GM18507 (cell line): ENCODE measurements around the gene FKRP.
A peak's percentile ranks its signal among the peaks of the same experiment; 100 is the strongest.
"Not testable (repeated sequence)": the region's sequence is repeated elsewhere in the genome, so short reads cannot be mapped to it uniquely, and the experiment has no call there.

Experiments used
- DNase-seq: peaks from one replicate; pipeline ENCODE4 v3.0.0; 2011; ENCODE audit warnings: low read depth; ENCODE audit not compliant: insufficient read length; ENCODE audit errors: extremely low spot score
- FAIRE-seq: peaks from 2 replicates; lab custom pipeline; 2011; peaks lifted over from hg19 to GRCh38; lab: Jason Lieb, UNC

The FKRP gene, protein sequence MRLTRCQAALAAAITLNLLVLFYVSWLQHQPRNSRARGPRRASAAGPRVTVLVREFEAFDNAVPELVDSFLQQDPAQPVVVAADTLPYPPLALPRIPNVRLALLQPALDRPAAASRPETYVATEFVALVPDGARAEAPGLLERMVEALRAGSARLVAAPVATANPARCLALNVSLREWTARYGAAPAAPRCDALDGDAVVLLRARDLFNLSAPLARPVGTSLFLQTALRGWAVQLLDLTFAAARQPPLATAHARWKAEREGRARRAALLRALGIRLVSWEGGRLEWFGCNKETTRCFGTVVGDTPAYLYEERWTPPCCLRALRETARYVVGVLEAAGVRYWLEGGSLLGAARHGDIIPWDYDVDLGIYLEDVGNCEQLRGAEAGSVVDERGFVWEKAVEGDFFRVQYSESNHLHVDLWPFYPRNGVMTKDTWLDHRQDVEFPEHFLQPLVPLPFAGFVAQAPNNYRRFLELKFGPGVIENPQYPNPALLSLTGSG

DNA sequence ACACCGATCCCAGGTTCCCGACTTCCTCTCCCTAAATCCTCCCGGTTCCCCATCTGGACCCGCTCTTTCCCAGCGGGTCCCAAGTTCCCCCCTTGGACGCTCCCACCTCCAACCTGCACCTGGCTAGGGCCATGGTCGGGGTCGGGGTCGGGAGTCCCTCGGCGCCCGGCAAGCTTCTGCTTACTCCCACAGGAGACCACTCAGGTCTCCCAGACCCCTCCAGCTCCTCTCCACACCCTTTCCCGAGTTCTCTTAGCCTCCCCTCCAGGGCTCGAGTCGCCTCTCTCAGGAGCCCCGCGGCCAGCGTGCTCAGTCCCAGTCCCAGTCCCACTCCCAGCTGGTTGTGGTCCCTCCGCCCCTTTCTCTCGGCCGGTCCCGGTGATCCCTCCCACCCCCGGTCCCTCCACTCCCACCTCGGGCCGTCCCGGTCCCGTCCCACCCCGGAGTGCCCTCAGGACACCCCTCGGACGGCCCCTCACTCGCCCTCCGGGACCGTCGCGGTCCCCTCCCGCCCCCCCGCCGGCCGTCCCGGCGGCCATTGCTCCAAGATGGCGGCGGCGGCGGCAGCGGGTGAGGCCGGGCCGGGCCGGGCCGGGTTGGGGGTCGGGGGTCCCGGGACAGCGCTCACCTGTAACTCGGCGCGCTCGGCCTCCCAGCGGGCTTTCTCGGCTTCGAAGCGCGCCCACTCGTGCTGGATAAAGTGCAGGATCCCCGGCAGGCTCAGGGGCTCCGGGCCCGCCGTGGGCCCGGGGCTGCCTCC, at the start of gene FKRP:
Gene FKRP, plus strand, starts transcription at position 537 of the 760 bp plus-strand sequence. CDS start 9,394 bp downstream, outside the sequence.
- no peak for FAIRE-seq
- DNase-seq: no peak

DNA sequence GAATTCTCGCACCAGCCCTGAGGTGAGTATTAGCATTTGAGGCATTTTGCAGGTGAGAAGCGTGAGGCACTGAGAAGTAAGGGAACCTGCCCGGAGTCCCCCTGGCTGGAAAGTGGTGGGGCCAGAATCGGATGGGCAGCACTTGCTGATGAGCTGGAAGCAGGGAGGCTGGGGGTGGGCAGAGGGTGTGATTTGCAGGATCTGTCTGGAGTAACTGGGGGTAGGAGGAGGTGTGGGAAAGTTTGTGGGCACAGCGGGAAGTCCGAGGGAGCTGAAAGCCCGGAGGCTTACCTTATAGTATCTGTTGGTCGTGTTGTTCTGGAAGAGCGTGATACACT, 49.0 kb upstream of the FKRP start:
- FAIRE-seq (no peak), DNase-seq (no peak)

DNA sequence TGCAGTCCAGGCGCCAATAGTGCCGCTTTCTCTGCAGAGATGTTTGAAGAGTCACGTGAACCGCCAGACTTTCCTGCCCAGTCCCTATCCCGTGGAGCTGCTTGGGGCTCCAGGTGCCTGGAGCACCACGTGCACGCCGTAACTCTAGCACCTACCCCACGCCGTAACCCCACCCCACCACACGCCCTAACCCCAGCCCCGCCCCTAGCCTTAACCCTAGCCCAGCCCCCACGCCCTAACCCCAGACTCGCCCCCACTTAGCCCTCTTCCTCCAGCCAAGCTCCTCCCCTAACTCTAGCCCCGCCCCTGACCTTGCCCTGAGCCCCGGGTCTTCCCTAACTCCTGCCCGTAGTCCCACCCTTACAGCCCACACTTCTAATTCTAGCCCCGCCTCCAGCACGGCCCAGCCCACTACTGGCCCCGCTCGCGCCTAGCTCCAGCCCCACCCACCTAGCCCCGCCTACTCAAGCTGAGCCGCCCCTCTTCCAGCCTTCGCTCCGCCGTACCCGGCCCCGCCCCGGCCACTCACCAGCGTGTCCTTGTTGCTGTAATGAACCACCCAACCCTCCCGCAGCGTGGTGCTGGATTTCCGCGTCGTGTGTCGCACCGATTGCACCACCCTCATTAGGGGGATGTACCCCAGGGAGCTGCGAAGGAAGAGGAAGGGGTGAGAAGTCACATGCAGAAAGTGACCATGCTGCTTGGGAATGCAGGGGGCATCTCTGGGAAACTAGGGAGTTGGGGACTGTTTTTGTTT, 48.5 kb upstream of the FKRP start:
- DNase-seq (no peak), FAIRE-seq (no peak)

DNA sequence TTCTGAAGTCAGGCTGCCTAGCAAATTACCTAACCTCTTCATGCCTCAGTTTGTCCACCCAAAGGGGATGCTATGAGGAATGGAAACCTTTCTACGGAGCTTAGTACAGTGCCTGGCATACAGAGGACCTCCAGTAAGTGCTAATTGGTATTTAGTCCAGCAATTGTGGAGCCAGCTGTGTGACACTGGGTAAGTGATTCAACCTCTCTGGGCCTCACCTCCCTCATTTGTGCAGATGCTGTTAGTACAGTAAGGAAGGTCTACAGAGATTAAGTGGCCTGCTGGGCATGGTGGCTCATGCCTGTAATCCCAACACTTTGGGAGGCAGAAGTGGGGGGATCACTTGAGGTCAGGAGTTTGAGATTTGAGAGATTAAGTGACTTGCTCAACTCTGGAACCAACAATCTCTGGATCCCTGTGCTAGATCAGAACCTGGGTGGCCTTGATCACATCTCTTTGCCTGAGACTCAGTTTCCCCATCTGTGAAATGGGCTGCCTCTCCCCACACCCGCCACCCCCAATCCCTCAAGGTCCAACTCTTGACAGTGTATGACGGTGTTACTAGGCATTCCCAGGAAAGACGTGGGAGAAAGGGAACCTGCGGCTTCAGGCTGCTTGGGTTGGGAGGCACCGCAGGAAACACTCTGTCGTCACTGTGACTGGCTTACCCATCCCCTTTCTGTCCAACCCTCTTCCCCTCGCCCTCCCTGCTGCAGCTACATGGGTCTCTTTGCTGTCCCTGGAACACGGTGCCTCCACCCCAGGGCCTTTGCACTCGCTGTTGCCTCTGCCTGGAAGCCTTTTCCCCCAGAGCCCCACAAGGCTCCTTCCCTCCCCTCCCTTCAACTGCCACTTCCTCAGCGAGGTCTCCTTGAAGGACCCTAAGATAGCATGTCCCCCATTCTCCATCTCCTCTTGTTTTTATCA, 47.2 kb upstream of the FKRP start:
- FAIRE-seq (no peak), DNase-seq (no peak)

DNA sequence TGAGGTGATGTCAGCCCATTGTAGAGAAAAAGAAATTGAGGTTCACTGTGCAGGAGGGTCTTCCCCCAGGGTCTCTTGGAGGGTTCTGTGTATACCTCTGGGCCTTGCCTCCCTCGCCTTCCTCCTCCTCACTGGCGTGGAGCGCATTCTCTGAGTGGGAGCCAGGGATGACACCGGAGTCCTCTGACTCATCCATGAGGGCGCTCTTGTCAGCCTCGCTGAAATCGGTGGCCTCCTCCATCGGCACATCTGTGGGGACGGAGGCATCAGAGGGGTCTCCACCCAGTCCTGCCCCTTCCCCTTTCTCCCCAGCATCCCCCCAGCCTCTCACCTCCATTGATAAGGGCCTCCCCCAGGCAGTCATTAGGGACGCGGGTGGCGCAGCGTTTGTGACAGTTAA, 45.2 kb upstream of the FKRP start:
- no peak for FAIRE-seq
- DNase-seq: no peak

DNA sequence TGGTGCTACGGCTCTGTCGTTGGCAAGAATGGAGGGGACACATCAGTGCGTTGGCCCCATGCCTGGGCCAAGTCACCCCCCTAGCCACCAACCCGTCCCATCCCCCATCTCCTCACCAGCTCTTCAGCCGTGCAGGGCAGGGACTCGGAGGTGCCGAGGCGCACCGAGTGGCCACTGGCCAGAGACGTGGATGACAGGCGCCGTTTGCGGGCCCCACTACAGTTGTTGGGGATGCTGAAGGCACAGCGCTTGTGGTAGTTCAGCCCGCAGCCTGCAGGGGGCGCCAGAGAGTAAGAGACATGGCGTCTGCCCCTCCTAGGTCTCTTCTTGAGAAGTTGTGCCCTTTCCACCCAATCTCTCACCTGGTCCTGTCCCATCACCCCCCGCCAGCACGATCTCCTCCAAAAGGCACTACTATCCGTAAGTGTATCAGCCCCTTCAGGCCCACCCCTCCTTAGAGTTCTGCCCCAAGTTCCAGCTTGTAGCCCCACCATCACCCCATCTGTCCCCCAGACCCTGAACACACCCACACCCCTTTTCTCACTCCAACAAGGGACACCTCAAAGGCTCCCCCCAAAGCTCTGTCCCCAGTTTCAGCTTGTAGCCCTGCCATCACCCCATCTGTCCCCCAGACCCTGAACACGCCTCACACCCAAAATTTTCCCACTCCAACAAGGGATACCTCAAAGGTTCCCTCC, 41.3 kb upstream of the FKRP start:
- DNase-seq (peak; percentile 77), FAIRE-seq (peak; percentile 75)

DNA sequence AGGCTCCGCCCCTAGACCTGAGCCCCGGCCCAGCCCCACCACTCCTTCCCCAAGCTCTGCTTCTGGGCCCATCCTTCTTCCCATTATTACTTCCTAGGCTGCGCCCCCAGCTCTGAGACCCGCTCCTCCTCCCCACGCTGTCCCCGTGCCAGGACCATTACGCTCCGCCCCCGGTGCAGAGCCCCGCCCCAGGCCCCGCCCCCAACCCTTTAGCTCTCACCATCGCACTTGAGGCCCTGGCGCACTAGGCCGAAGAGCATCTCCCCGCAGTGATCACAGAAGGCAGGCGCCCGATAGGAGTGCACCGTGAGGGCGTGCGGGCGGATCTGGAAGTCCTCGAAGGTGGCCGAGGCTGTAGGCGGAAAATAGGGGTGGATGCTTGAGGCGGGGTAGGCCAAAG, 35.2 kb upstream of the FKRP start:
- DNase-seq (no peak), FAIRE-seq (no peak)

DNA sequence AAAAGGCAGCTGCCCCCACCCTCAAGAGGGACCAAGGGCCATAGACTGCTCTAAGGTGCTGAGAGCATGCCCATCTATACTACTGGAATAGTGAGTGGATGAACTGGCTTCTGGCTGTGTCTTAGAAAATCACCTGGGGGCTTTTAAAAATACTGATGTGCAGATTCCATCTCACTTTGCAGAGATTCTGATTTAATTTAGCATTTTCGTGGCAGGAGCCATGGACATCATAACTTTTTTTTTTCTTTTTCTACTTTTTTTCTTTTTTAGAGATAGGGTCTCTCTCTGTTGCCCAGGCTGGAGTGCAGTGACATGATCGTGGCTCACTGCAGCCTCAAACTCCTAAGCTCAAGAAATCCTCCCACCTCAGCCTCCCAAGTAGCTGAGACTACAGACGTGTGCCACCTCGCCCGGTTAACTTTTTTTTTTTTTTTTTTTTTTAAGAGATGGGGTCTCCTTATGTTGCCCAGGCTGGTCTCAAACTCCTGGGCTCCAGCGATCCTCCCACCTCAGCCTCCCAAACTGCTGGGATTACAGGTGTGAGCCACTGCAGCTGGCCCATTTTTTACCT, 33.0 kb upstream of the FKRP start:
- not testable (repeated sequence) for FAIRE-seq, DNase-seq

DNA sequence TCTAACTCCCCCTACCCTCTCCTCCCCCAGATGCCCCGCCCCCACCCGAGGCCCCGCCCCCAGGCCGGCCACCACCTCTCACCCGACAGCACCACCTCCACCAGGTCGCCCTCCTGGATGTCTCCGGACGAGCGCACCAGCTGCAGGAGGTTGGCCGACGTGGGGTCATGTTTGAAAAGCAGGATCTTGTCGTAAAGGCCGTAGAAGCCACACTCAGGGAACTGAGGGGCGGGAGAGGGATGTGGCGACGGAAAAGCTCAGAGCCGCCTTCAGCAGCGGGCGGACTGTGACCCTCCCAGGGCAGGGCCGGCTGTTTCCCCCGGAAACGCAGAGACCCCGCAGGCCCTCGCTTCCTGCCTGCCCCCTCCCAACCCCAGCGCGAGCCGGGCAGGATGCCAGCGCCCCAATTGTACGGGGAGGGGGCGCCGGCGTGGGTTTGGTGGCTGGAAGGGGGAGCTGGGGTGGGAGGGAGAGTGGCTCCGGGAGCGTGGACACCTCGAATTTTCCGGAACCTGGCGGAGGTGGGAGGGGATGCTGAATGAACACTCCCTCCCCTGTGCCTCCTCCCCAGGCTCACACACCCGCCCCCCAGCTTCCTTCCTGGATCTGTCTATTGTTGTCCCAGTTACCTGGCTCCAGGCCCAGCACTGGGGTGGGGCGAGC, 31.9 kb upstream of the FKRP start:
- FAIRE-seq (peak; percentile 63), DNase-seq (peak; percentile 63)

DNA sequence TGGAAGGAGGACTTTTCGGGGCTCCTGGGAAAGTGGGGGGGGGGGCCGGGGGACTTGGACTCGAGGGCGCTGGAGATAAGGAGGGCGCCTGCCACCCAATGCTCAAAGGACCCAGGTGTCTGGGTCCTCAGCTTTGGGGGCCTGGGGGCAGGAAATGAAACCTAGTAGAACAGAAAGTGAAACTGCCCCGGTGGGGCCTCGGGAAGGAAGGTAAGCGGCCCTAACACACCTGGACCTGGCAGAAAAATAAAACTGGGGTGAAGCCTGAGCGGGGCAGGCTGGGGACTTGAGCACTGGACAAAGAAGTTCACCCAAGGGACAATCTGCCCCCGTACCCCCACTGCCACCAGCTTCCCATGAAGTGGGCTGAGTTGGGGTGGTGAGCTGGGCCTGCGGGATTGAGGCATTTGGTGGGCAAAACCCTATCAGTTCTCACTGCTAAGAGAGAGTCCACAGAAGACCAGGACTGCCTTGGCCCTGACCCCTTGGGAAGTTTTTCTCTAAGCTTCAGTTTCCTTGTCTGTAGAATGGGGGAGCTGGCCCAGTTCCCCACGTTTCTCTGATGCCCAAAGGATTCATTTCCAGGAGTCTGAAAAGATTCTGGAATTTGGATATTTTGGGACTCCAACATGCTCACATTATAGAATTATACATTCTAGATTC, 31.3 kb upstream of the FKRP start:
- DNase-seq (peak; percentile 54), FAIRE-seq (peak; percentile 84)

DNA sequence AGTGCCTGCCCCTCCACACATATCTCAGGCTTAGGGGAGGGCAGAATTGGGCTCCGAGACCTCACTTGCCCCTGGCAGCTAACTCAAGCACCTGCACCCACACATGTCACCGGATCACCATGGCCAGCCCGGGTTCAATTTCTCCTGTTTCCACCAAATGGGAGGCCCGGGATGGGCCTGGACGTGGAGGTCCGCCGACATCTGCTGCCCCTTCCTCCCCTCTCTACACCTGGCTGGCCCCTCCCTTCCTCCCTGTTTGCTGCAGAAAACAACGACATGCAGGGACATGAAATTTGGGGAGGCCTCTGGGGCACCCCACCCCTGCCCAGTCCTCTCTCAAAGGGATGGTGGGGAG, 30.3 kb upstream of the FKRP start:
- FAIRE-seq (no peak), DNase-seq (no peak)

DNA sequence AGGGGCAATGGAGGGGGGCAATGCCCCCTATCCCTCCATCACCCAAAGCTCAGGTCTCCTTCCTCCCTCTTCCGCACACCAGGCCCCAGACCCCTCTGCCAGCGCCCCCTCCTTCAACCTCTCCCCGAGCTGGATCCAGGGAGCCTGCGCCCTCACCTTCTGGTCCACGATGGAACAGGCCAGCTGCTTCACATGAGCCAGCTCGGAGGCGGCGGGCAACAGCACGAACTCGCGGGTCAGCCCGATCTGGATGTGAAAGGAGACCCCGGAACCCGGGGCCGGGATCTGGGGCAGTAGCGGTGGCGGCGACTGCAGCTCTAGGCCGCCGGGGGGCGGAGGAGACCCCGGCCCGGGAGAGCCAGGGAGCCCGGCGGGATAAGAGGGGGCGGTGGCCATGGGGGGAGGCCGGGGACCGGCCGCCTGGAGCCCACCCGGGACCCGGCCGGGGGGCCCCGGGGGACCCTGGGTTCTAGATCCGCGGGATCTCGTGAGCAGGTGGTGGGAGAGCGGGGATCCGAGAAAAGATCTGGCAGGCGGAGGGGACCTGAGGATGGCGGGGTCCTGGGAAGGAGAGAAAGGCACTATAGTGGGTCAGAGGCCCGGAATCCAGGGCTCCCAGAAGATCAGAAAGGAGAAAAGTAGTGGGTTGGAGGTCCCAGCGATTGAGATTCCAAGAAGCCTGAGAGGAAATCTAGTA, 29.7 kb upstream of the FKRP start:
- DNase-seq: no peak

DNA sequence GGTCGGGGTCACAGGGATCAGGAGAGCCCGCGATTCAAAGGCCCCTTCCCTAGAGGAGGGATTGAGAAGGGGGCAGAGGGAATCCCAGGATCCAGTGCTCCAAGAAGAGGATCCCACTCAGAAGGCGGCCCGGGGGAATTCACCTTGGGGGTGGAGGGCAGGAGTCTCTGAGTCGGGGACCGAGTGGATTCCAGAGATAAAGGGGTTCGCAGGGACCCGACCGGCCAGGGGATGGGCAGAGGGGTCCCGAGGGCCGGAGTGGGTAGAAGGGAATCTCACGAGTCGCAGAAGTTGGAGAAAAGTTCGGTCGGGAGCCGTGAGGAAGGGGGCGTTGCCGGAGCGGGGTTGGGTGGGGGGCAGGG, 29.2 kb upstream of the FKRP start:
- no peak for FAIRE-seq

More for the DNA sequence above, 29.7 kb upstream of the FKRP start:
- no peak for FAIRE-seq

DNA sequence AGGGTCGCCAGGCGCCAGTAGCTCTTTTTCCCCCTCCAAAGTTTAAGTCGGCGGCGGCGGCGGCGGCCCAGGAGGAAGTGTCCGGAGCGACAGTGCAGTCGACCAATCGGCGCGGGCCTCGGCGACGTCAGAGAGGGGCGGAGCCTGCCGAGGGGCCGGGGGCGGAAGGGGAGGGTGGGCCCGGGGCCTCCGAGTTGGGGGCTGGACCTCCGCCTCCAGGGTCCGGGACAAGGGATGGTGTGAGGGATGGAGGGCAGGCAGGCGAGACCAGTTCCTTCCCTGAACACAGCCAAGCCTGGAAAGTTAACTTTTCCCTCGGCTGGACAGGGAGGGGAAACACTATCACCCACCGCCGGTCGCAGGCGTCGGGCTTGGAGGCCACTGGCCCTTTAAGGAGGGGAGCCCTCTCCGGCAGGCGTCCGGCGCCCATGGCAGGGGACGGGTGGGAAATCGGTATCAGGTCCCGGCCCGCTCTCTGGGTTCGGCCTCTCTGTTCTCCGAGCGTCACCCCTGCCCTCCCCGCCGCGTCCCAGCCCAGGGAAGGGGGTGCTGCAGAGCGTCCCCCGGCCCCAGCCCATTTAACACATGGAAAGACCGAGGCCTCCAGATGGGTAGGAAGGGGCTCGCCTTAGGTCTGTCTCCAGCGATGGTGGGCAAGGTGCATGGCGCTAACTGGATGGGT, 28.7 kb upstream of the FKRP start, which contains the start of gene PRKD2:
Gene PRKD2, minus strand, starts transcription at position 81 of the 682 bp plus-strand sequence. CDS start 744 bp downstream, outside the sequence.
- FAIRE-seq (peak; percentile 72), DNase-seq (peak; percentile 86)

More for the DNA sequence above, 29.2 kb upstream of the FKRP start:
- DNase-seq: no peak

DNA sequence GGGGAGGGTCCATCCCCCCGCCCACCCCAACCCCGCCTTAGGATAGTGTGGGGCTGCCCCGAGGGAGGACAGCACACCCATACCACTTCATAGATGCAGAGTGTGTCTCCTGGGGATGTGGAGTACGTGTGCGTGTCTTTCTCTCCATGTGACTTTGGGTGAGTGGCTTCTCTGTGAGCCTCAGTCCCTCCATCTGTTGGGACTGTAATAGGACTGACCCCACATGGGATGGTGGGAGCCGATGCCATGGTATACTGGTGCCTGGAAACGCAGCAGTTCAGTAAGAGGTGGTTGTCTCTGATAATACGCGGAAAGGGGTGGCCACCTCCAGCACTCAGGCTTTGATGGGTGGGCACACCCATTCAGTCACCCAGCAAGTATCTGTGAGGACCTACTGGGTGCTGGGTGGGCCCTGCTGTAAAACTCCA, 28.1 kb upstream of the FKRP start:
- FAIRE-seq: peak; percentile 57
- DNase-seq: no peak
